Activated T-cell treated with anti-CD3 and anti-CD28 coated beads for 24 hours (primary cell): ENCODE results near the gene GSTO1.
A peak's percentile ranks its signal among the peaks of the same experiment; 100 is the strongest.

Source experiments
- DNase-seq: peaks from one replicate; pipeline ENCODE4 v3.0.0-alpha.2; 2020; ENCODE audit warnings: low read depth

GSTO1 gene

DNA sequence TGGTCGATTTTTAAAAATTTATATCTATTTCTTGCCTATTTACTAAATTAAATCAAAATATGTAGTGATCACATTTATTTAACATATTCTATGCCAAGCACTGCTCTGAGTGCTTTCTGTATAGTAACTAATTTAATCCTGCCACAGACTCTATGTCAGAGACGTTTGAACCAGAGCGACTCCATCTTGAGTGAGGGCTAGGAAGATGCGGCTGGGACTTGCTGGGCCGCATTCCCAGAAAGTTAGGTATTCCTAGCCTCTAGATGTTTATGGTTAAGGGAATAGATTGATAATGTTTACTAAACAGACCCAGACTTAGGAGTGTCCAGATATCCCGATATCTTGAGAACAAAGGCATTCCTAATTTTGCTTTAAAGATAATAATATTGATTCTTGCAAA lies 3.2 kb upstream of the GSTO1 start:
- no peak for DNase-seq

DNA sequence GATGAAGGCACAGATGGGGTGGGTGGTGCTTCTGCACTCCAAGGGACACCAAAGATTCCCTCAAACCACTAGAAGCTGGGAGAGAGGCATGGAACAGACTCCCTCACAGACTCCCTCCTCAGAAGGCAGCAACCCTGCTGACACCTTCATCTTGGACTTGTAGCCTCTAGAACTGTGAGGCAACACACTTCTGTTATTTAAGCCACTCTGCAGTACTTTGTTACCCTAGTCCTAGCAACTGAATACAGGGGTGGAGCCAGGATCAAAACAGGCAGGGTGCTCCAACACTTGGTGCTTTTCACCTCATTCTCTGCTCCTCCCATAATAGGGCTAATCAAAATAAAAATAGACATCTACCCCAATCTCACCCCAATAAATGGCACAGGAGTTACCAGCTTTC lies 2.3 kb upstream of the GSTO1 start:
- DNase-seq = no peak

DNA sequence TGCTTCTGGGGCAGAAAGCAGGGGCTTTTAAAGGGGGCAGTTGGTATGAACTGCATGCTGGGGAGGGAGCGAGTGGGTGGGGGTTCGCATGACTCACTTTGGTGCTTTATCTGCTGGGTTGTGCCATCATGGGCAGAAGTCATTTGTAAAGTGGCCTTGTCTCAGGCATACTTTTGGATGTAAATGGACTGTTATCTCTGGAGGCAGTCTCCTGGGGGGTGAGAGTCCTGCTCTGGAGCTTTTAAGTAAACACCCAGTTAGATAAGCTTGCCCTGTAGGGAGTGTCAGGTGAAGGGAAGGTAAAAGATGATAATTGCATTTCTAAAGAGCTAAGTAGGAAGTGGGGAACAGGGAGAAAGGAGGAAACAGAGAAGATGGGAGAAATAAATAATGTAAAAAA lies 1.6 kb upstream of the GSTO1 start:
- no peak for DNase-seq

DNA sequence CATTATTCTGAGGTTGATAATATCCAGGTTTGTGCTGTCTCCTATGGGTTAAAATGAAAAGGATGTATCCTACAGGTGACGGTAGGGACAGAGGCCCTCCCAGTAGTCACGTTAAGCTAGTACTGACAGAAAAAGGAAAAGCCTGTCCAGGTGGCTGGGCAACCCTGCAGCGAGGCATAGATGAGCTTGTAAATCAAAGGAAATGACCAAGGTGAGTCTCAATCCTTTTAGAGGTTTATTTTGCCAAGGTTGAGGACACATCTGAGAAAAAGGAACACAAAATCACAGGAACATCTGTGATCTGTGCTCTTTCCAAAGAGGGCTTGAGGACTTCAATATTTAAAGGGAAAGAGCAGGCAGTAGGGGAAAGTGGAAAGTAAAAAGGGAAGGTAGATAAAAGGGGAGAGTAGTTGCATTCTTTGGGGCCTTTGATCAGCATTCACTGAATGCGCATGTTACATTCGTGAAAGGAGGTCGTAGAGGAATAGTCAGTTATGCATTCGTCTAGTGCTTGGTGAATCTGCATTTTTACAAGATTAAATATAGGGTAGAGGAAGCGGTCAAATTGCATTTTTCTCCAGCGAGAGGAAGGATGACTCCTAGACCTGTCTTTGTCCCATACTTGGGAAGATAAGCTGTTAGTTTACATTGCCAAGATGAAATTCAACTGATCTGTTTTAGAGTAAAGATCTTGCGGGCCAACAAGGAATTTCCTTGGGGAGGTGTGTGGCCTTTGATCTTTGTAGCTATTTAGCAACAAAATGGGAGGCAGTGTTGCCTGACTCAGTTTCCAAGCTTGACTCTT lies 884 bp upstream of the GSTO1 start:
- DNase-seq = no peak

DNA sequence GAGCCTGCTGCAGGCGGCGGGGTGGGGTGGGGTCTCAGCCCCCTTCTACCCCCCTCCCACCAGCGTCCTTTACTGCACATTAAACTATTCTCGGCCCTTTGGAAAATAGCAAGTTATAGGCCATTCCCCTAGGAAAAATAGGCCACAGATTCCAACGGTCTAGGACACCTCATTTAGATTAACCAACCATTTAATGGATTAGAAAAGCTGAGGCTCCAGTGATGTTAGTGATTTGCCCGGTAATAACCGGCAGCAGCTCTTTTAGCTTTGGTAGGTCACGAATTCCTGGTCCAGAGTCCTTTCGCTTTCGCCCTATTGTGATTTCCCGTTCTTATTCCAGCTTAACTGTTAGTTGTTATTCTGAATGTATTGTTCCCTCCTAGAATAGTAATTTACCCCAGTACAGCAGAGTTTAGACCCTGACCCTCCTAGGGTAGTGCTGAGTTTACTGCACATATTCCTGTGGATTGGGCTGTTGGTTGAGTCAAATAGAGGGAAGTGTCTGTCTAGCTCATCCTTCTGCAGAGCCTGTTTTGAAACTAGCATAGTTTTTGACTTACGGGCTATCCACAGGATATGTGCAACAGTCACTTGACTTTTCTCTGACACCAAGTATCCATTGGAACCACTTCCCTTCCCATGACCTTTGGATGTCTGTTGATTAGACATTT lies 754 bp downstream of the GSTO1 start:
- DNase-seq = no peak

DNA sequence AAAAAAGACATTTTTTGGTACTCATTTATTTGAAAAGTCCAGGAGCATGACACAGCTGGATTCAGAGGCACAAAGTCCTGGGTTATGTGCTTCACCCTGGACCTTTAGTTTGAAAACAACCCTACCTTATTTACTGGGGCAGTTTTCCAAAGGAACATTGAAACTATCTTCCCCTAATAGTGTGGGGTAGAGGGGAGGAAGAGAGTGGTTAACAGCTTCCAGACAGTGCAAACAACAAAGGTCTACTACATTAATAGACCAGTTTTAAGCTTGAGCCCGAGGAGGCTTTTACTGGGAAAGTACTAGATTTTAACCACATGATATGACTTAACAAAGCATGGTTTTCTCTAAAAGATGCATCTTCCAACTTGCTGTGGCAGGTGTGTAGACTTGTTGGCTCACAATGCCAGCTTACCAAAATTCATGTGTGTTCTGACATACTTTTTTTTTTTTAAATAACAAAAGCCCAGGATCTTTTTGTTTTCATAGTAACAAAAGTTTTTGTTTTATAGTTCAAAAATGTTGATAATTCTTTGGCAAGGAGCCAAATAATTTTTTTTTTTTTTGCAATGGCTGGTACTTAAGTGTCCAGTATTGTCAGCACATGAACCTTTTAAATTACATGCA lies 1.8 kb downstream of the GSTO1 start:
- no peak for DNase-seq

DNA sequence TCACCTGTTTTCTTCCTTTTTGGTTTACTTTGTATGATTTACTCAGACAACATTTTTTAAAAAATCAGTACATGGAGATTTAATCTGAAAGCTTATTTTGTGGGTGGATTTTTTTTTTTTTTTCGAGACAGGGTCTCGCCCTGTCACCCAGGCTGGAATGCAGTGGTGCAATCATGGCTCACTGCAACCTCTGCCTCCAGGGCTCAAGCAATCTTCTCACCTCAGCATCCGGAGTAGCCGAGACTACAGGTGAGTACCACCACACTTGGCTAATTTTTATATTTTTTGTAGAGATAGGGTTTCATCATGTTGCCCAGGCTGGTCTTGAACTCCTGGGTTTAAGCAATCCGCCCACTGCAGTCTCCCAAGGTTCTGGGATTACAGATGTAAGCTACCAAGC lies 2.5 kb downstream of the GSTO1 start:
- DNase-seq = no peak

DNA sequence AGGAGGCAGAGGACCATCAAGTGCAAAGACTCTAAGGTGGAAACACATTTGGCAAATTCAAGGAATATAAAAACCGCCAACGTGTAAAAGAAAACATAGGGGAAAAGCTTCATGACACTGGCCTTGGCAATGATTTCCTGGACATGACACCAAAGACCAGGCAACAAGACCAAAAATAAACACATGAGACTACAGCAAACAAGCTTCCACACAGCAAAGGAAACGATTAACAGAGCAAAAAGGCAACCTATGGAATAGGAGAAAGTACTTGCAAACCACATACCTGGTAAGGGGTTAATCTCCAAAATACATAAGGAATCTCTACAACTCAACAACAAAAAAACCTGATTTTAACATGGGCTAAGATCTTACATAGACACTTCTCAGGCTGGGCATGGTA lies 3.5 kb downstream of the GSTO1 start:
- no peak for DNase-seq

DNA sequence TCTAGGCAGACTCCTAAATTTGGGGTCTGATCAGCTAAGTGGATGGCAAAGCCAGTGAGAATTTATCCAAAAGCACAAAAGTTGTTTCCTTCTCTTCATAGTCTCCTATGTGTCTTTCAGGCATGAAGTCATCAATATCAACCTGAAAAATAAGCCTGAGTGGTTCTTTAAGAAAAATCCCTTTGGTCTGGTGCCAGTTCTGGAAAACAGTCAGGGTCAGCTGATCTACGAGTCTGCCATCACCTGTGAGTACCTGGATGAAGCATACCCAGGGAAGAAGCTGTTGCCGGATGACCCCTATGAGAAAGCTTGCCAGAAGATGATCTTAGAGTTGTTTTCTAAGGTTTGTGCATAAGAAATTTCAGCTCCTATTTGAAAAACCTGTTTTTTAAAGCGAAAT lies 4.8 kb downstream of the GSTO1 start:
- no peak for DNase-seq

DNA sequence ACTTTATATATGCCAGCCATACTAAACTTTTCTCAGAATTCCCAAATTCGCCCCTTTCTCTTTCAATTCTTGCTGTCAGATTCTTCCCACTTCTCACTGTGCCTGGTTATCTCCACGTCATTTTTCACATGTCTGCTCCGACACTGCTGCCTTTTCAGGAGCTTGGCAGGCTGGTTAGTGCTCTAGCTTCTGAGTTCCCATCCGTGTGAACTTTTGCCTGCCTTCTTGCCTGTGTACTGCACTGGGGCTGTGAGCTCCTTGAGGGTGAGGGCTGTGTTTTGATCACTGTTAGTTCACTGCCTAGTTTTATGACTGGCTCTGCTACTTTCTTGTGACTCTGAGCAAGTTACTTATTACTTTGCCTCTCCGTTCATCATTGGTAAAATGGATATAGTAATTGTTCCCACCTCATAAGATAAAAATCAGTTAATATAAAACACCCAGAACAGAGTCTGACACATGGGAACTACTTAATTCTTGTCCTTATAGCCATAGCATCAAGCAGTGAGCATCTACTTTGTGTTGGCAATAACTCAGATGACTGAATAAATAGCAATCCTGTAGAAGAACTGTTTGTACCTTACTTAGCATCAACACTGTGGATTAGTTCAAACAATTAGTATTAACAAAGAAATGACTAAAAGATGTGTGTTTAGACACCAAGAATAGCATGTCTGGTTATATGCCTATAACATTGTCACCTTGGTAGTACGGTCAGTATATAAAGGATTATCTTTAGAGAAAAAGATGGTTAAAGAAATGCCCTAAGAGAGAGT lies 5.5 kb downstream of the GSTO1 start:
- DNase-seq = no peak

DNA sequence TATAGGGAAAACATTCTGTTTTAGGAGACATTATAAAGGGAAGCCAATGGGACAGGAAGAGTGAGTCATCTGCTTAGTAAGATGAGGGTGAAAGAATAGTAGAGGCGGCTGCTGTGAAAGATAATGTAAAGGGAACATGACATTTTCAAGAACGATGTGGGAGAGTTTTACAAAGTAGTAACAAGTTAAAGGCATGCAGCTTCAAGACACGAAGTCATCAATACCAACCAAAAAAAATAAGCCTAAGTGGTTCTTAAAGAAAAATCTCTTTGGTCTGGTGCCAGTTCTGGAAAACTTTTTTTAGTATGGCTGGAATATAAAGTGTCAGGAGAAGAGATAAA lies 6.1 kb downstream of the GSTO1 start:
- no peak for DNase-seq

DNA sequence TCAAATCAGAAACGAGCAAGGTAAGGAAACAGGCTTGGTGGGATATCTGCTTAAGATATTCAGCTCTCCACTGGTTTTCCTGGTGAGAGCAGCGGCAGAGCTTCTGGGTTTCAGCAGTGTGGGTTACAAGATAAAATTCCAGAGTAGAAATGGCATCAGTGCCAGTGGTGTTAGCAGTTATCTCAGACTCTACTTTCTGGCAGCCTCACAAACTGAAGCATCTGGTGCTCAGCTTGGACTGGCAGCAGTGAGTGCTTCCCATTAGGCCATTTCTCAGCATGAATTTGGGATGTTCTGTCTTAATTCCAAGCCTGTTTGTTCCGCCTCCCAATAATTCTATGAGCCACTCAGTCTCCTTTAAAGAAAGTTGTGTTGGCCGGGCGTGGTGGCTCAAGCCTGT lies 7.4 kb downstream of the GSTO1 start:
- DNase-seq = no peak

DNA sequence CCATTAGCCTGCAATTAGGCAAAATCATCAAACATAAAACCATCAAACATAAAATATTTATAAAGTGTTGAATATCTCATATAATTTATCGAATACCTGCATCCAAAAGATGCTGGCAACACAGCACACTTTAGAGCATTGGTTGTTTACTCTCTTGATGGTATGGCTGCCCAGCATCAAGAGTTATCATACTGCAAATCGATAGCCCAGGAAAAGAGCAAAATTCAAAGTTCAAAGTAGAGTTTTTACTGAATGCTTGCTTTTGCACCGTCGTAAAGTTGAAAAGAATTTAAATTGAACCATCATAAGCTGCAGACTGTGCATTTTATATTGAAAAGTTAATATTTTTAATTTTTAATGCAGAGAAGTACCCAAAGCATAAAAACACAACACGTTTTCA lies 10.1 kb downstream of the GSTO1 start:
- no peak for DNase-seq

DNA sequence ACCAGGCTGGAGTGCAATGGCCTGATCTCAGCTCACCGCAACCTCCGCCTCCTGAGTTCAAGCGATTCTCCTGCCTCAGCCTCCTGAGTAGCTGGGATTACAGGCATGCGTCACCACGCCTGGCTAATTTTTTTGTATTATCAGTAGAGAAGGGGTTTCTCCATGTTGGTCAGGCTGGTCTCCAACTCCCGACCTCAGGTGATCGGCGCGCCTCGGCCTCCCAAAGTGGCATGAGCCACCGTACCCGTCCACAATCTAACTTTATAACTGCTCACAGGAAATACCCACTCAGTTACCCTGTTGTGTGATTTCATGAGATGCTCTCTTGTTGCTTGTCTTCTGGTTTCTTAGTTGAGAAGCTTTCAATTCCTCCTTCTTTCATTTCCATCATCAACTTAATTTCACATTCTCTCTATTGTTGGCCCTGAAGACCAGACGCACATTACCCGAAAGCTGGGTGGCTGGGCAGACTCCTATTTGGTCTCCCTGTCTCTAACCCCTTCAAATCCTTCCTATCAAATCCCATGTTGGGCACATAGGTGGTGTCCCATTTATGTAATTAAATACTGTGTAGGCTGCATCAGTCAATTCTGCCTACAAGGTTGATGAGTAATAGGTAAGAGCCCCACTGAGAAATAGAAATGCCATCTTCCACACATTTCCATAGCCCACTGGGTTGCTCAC lies 13.2 kb downstream of the GSTO1 start:
- no peak for DNase-seq

DNA sequence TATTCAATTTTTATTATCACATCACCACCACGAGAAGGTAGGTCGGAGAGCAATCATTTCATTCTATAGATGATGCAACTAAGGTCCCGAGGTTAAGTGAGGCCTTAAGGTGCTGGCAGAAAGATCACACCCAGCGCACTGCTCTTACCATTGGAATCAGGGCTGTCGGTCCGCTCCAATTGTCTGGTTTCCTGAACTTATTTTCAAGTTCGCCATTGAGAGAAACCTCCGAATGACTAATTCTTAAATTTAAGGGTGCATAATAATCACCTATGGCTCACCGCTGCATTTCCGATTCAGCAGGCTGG lies 13.7 kb downstream of the GSTO1 start:
- DNase-seq = no peak

DNA sequence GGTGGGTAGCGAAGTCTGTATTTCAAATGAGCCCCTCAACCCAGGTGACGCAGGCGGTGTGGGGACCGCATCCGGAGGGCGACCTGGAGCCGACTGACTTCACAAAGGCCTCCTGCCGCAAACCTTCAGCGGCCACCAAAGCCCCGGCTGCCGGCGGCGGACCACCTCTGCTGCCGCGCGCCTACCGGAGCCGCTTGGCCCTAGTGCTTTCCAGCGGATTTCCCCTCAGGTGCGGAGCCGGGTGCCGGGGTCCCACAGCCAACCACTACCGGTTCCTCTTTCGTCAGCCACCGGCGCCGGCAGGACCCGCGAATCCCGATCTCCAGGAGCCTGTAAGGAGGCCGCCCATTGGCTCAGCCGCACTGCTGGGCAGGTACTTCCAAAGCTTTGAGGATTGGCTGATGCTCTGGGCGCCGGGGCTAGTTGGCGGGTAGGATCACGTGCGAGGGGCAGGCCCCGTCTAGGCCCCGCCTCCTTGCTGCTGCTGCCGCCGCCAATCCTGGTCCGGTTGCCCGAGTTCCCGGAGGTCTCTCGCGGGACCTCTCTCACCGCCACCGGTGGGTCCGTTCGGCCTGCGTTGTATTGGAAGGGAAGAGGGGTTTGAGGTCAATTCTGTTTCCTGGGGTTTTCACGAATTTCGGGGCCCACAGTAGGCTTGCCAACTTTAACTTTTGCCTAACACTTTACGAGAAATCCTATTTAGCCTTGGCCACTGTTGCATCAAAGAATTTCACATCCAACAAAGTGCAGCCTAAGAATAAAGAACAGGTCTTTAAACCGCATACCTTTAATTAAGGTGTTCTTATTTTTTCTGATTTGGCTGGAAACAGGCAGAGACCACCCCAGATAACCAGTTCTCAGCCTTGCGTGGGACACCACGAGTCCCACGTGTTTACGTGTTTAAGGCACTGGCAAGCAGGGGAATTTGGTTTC lies 14.3 kb downstream of the GSTO1 start, which contains the start of gene GSTO2:
Gene GSTO2 (plus strand): TSS at position 472 of the 933 bp plus-strand sequence. CDS start 5,732 bp downstream, outside the sequence.
- DNase-seq = peak; percentile 97

DNA sequence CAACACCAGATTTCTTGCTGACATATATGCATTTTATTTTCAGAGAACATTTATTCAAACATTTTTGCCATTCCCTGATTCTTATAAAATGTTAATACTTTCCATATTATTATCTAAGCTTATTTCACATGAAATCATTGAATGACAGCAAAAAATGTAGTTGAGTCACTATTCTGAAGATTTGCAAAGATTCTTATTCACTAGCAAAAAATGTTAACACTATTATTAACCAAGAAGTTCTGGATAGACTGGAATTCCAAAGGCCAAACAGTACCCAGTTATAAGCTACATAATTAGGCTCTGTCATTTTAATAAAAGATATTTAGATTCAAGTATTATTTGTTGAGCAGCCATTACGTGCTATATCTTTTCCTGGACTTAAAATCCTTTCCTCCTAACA lies 18.6 kb downstream of the GSTO1 start:
- no peak for DNase-seq

DNA sequence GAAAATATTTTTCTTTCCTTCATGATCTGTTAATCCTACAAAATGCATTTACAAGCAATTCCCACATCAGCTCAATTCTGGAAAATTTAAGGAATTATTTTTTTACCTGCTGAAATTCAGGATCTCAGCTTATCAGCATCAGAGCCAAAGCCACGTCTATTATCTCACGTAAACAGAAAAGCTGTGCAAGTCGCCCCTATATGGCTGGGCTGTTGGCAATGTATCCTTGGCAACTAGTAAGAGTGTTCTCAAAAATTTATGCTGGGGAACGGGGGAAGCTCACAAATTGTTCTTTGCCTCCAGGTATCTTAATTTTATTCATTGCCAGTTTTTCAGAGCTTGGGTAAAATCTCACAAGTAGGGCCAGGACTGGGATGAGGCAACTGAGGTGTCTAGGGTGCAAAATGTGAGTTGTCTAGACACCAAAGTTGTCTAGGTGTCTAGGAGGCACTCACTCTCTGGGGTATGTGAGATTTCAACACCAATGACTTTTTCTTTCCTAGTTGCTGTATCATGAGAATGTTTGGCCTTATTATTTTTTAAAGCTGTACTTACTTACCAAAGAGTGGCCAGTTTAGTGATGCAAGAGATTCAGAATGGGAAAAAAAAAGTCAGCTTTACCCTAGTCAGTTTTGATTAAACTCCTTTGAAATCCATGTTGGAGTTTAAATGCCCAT lies 19.3 kb downstream of the GSTO1 start:
- no peak for DNase-seq

DNA sequence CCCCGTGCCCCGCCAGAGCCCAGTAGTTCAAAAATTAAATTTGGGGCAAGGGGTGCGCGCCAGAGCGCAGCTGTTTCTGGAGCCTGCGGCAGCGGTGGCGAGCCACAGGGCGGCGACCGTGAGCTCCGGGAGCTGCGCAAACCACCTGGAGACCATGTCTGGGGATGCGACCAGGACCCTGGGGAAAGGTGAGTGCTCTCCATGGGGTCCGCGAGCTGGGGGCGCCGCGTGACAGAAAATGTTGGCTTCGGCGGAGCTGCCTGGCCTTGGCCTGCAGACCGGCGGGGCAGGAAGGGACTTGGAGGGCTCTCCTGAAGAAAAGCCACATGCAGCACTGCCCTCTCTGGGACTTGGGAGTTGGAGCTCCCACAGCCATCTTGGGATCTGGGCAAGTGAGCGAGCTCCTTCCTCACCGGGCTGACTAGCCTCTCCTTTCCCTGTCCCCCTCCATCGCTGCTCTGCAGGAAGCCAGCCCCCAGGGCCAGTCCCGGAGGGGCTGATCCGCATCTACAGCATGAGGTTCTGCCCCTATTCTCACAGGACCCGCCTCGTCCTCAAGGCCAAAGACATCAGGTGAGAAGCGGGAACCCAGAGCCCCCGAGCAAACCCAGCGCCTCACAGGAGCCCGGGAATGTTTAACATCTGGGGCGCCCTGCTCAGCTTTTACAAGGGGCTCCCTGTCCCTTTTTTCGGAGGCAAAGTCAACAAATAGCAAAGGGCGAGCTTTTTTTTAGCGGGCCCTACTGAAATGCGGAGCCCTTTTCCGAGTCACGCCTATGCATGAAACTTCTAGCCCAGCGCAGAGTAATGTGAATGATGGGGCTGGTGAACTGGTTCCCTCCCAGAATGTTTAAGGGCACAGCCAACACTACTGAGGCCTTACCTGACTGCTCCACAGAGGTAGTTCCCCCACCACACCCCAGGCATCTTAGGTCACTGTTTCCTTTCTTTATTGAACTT lies 20.4 kb downstream of the GSTO1 start:
- DNase-seq = no peak
